MV-4-11 (cell line): Measurements from ENCODE around the gene GALNT15.

Experiments
- DNase-seq: peaks from one replicate; lab custom pipeline; 2025; lab: John Stamatoyannopoulos, UW

The GALNT15 gene

DNA sequence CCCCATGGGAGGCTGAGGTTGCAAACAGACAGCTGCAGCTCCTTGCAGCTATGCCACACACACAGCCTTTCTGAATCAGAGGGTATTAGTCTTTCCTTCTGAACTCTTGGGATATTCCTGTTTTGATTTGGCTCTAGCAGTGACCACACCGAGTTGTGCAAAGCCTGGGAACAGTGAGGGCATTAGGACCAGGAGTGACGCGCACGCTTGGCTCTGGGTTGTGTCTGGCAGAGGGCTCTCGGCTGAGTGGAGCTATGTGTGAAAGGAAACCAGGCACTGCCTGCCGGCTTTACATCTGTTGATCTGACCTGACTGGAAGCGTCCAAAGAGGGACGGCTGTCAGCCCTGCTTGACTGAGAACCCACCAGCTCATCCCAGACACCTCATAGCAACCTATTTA, at the start of gene GALNT15:
Gene GALNT15 (plus strand): TSS at position 292 of the 400 bp plus-strand sequence. CDS start 472 bp downstream, outside the sequence.
- no peak for DNase-seq

DNA sequence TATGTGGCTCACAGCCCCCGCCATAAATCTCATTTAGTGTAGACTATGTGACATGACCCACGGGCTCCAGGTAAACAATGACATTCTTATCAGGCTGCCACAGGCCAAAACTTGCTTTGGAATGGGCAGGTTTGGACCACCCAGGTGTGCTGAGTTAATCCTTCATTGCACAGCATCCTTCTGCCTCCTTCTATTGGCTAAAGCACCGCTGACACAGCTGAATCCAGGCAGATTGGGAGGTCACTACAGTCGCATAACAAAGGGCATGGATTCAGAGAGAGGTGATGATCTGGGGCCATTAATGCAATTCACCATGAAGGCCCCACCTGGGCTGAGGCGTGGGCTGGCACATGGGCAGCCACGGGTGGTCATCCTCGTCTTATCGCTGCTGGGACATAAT, 47.8 kb upstream of the GALNT15 start:
- no peak for DNase-seq

DNA sequence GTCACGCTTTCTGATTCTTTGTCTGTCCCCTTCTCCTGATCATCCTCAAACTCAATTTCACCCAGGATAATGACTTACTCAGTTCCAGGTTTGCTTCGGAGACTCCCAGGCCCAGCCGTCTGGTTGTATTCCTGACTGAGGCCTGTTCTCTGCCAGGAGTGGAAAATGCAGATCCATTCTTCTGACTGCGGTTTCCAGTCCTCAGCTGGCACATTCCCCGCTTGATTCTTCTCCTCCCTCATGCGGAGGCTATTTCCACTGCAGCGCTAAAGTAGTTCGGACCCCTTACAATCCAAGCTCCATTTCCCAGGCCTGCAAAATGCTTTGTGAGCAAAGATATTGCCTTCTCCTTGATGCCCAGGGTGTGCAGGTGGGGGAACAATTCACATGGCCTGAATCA, 47.2 kb upstream of the GALNT15 start:
- DNase-seq: no peak

GRCh38 chr3:16130066-16130465, 44.4 kb upstream of the GALNT15 start:
- DNase-seq: no peak

- no peak for DNase-seq
Observed at GRCh38 chr3:16132190-16132589, 42.3 kb upstream of the GALNT15 start.

DNA sequence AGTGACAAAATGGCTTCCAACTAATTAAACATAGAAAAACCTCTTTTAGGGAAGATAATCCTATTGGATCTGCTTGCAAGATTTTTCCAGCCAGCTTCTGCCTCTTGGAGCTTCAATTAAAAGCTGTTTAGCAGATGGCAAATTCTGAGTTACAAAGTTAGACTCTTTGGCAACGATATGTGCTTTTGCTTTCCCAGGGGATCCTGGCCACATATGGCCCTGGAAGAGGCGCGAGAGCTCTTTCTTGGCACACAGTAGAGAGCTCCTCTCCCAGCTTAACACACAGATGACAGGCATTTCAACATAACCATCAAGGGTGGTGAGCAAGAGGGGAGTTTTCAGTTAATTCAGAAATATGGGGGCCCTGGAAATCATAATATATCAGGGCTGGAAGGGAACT, 41.6 kb upstream of the GALNT15 start:
- no peak for DNase-seq

DNA sequence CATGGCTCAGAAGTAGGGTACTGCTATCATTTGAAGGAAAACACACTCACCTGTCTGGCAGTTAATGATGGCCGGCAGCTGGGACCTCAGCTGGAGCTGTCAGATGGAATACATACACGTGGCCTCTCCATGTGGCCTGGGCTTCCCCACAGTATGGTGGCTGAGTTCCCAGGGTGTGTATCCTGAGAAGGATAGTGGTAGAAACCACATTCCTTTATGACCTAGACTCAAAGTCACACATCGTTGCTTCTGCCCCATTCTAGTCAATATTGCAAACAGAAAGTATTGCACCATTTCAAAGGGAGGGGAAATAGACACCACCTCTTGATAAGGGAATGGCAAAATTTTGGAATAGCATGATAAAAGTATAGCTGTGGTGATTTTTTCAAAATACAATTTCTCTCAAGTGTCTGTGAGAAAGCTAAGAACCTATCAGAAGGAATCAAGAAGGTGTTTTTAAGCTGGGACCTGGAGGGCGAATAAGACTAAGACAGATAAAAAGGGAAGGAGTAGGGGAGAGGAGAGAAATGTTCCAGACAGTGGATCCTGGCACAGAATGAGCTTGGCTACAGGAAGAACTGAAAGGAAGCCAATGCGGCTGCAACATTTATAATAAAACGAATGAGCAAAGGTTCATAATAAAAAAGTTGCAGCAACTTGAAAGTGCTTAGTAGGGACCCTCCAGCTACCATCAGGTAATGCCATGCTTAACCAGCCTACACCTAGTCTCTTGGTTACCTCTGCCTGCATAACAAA, 40.1 kb upstream of the GALNT15 start:
- no peak for DNase-seq

DNA sequence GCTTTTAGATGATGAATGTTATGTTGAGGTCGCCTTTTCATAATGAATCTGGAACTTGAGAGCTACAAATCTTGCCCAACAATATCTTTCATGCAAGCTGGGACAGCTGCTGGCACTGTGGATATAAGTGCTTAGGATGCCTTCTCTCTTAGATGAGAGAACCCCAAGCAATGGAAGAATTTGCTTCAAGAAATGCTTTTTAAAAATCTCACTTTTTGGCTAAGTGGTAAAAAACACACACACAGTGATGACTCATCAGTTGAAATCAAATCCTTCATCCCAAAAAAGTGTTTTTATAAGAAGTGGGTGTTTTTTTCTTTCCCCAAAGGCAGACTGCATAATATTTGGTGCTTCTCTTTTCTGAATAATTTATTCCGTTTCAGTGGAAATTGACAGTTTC, 38.4 kb upstream of the GALNT15 start:
- DNase-seq: no peak

GRCh38 chr3:16137044-16137443, 37.4 kb upstream of the GALNT15 start:
- DNase-seq: no peak

GRCh38 chr3:16137977-16138376, 36.5 kb upstream of the GALNT15 start:
- no peak for DNase-seq

DNA sequence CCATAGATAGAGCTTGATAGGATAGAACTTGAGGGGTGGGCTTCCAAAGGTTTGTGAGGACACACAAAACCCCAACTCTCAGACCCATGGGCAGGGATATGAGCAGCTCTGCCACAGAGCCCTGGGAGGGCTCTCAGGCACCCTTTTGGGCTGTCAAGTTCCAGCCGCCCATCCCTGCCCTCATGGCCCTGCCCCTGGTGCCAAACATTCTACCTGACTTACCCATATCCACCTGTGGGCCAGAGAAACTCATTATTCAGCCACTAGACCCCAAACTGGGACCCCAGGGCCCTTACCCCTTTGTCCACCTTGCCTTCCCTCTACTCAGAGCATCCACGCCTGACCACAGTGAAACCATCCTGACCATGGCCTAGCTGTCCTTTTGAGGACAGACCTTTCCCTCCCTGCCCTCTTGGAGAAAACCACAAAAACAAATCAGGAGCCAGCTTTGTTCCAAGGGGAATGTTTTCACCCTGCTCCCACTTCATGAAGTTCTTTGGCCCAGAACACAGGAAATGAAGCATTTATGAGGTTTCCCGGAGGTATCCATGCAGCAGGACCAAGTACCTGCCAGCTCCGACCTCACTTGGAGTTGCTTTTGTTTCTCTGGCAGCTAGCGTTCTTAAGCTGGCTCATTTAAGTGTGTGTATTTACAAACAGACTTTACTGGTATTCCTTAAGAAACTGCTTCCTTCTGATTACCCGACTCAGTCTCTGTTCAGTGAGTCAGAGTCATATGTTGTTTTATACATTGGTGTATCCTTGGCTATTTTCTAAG, 34.2 kb upstream of the GALNT15 start:
- no peak for DNase-seq

DNA sequence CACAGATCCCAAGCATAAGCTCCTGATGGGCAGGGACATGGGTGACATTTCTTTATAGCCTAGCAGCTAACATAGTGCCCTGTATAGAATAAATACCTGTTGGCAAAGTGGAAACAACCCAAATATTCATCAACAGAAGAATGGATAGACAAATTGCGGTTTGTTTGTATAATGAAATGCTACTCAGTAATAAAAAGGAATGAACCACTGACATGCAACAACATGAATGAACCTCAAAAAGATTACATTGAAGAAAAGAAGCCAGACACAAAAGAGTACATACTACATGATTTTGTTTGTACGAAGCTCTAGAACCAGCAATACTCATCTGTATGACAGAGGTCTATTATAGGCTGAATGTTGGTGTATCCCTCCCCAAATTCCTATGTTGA, 33.6 kb upstream of the GALNT15 start:
- DNase-seq: no peak

DNA sequence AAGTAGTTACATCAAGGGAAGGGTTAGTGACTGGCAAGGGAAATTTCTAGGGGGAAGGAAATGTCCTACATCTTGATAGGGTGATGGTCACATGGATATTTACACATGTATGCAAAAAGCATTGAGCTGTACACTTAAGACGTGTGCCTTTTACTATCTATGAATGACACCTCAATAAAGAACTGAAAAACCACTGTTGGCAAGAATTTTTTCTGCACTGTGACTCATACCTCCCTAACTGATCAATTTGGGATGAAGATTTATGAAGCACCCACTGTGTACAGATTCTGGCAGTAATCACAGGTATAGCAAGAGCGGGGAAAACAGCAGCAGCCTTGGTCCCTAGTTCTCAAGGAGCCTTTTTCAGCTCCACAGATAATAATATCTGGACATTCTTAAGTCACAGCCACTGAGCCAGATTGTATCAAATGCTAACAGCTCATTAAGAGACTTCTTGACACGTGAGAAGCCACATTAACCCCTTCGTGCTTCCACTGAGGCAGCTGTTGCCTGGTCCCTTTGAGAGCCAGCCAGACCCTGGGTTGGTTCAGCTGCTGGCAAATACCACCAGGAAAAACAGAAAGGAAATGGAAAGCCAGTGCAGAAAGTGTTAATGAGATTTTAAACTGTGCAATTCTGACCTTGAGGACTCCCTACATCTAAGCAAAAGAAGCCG, 32.0 kb upstream of the GALNT15 start:
- no peak for DNase-seq

GRCh38 chr3:16143861-16144447, 30.5 kb upstream of the GALNT15 start:
- no peak for DNase-seq

DNA sequence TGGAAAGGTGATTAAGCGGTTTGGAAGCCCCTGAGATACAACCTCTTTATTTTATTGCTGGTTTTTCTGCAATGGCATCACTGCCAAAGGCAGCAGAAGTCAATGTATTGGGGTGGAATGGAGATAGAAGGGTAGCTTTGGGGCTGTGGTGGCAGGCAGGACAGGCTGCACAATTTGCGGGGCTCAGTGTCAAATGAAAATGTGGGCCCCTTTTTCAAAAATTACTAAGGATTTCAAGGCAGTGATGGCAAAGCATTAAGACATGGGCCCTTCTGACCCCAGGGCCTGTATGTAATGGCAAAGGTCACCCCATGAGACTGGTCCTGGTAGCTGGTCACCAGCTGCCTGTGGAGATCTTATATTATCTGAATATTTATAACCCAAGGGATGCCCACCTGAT, 29.3 kb upstream of the GALNT15 start:
- no peak for DNase-seq

DNA sequence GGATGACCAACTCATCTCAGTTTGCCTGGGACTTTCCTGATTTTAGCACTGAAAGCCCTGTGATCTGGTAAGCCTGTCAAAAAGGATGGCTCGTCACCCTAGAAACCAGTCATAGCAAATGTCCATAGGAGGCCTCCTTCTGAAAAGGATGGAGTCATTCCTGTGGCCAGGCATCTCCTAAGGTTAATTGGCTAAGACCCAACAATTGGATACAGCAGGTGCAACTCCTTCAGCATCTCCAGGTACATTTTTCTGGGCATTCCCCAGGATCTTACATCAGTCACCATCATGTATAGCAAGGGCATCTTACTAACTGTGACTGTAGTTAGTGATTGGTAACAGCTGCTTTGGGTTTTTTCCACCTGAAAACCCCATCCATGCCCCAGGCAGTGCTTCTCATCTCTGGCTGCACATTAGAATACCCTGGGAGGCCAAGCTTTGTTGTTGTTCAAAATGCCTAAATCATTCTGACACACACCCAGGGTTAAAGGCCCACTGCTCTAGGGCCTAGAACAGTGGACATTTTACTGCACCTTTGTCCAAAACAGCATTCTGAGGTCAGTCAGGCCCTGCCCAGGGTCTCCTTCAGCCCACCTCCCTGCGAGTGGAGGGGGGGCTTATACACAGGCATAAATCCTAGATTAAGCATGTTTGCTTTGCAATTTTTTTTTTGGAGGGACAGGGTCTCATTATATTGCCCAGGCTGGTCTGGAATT, 28.3 kb upstream of the GALNT15 start:
- DNase-seq: no peak

GRCh38 chr3:16147220-16147994, 27.1 kb upstream of the GALNT15 start:
- DNase-seq: no peak

GRCh38 chr3:16148213-16148612, 26.3 kb upstream of the GALNT15 start:
- no peak for DNase-seq

- DNase-seq: no peak
Observed at GRCh38 chr3:16148783-16149182, 25.7 kb upstream of the GALNT15 start.

DNA sequence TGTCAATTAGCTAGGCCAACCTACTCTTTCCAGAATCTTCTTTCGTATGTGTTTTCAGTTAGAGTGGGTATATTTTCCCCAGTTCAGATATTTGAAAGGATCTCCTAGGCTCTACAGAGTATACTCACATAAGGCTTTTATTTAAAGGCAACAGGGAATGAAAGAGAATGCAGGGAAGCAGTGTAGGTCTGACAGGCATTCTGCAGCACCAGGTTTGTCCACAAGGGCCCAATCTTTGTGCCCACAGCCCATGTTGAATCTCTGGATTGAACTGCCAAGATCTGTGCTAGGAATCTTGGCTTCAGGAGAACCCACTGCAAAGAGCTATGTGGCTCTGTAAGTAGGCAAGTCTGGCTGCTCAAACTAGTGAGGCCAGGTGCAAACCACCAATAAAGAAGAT, 24.2 kb upstream of the GALNT15 start:
- no peak for DNase-seq

- peak; percentile 57 for DNase-seq
Observed at GRCh38 chr3:16151109-16151508, 23.4 kb upstream of the GALNT15 start.
